Stimulated activated CD4-positive, alpha-beta T cell treated with anti-CD3 and anti-CD28 coated beads, TNF-alpha, amount 100 ng/mL, for 24 hours (primary cell): Measurements from ENCODE around the gene SERPINA3.

ENCODE experiments used
- DNase-seq, 3 experiments: peaks; one replicate each; pipeline ENCODE4 v3.0.0-alpha.2; 2020; ENCODE audit warnings: low read depth in 3 of 3

The SERPINA3 gene

GRCh38 chr14:94612580-94613554 lies 676 bp downstream of the SERPINA3 start:
- DNase-seq = no peak

GRCh38 chr14:94613720-94614644 lies 1.8 kb downstream of the SERPINA3 start:
- no peak for DNase-seq

GRCh38 chr14:94614802-94615201 lies 2.6 kb downstream of the SERPINA3 start:
- DNase-seq = no peak

- no peak for DNase-seq
These were observed 3.1 kb downstream of the SERPINA3 start for GRCh38 chr14:94615254-94615653.

GRCh38 chr14:94615823-94616570 lies 3.8 kb downstream of the SERPINA3 start:
- no peak for DNase-seq

- no peak for DNase-seq
These were observed 5.3 kb downstream of the SERPINA3 start for GRCh38 chr14:94617366-94617941.

GRCh38 chr14:94617988-94618822 lies 6.0 kb downstream of the SERPINA3 start:
- no peak for DNase-seq

- DNase-seq = no peak
These were observed 7.1 kb downstream of the SERPINA3 start for GRCh38 chr14:94619297-94619696.

- no peak for DNase-seq
These were observed 8.4 kb downstream of the SERPINA3 start for GRCh38 chr14:94620597-94620996.

GRCh38 chr14:94621358-94622134 lies 9.4 kb downstream of the SERPINA3 start:
- no peak for DNase-seq

- DNase-seq = no peak
These were observed 10.6 kb downstream of the SERPINA3 start for GRCh38 chr14:94622653-94623421.

GRCh38 chr14:94623422-94623809 lies 11.2 kb downstream of the SERPINA3 start:
- DNase-seq = no peak

- DNase-seq = no peak
These were observed 11.8 kb downstream of the SERPINA3 start for GRCh38 chr14:94623856-94624499.

- no peak for DNase-seq
These were observed 12.6 kb downstream of the SERPINA3 start for GRCh38 chr14:94624537-94625352.

- DNase-seq = no peak
These were observed 13.1 kb downstream of the SERPINA3 start for GRCh38 chr14:94625353-94625635.

- DNase-seq = no peak
These were observed 16.4 kb downstream of the SERPINA3 start for GRCh38 chr14:94628578-94628977.

GRCh38 chr14:94630396-94630795 lies 18.2 kb downstream of the SERPINA3 start:
- no peak for DNase-seq

- no peak for DNase-seq
These were observed 18.9 kb downstream of the SERPINA3 start for GRCh38 chr14:94631050-94631449.
